GM13977 (cell line): ENCODE results near the gene XPR1.

Experiments used
- DNase-seq: peaks from one replicate; pipeline ENCODE4 v3.0.0; 2012; ENCODE audit warnings: low spot score
- CTCF ChIP-seq: IDR thresholded peaks from 2 replicates; pipeline ENCODE4 v1.5.1; 2012; ENCODE audit warnings: mild to moderate bottlenecking, control low read depth; ENCODE audit not compliant: insufficient read depth; ENCODE audit errors: extremely low read depth, missing control alignments
- in situ Hi-C: fragments of 300-500 bp; cut with MboI; formaldehyde crosslinking; loops from one replicate; pipeline ENCODE4 v1.12.0; 2022; ENCODE audit warnings: low sequenced_read_pairs, low pct_unique_long_range_greater_than_20kb, mixed read lengths, inconsistent platforms; ENCODE audit not compliant: unreplicated experiment

XPR1 gene

GRCh38 chr1:180936110-180937011 is 304.5 kb downstream of the XPR1 start:
- no peak for DNase-seq
- in situ Hi-C loops, result no loop called here
- TF ChIP-seq CTCF, result no peak

DNA sequence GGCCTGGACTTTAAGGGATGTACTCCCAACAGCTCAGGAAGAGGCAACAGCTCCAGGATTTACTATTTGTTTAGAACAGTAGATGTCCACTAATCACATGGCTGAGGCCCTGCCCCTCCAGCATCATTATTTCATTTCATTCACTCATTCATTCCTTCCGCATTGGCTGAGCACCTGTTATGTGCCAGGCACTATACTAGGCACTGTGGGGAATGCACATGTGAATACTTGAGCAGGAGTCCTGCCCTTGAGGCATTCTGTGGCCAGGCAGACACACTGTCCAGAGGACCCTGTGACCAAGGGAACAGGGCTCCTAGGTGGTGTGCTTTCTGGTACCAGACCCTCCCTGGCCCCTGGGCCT is 305.2 kb downstream of the XPR1 start:
- no peak for DNase-seq
- no peak for TF ChIP-seq CTCF
- in situ Hi-C loops, result no loop called here

GRCh38 chr1:180937624-180938225 is 305.9 kb downstream of the XPR1 start:
- no peak for TF ChIP-seq CTCF
- in situ Hi-C loops, result no loop called here
- DNase-seq, result no peak

DNA sequence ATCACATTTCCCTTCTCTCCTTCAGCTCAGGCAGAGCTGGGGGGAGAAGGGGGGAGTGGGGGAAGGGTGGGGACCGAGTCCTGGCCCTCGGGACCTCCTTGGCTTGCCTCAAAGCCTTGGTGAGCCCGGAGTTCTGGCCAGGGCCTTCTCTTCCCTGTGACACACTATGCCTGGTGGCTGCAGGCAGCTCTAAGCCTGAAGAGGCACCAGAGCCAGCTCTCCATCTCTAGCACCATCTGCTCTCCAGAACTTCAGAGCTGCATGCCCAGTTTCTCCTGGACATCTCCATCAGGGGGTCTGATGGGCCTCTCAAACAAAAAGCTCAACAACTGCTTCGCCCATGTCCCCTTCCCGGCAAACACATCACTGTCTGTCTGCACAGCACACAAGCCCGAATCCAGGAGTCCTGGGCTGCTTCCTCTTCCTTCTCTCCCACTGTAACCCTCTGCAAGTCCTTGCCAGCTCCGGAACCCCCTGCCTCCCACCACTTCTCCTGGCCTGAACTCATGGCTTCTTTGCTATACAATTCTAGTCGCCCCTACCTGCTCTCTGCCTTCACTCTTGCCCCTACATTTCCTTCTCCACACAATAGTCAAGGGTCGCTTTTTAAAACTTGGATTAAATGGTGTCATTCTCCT is 307.4 kb downstream of the XPR1 start:
- in situ Hi-C loops, result no loop called here
- no peak for TF ChIP-seq CTCF
- no peak for DNase-seq

DNA sequence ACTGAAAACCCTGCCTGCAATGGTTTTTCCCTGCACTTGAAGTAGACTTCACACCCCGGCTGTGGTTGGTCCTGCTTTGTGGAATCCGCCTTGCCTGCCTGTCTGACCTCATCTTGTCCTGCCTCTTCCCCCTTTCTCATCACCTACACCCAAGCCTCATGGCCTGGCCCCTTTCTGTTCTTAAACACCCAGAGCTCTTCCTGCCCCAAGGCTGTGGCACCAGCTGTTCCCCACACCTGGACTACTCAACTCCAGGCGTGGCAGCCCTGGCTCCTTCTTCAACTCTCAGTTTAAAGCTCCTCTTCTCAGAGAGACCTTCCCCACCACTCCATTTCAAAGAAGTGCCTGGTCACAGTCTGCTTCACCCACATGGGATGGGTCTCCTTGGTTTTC is 307.9 kb downstream of the XPR1 start:
- in situ Hi-C loops, result no loop called here
- DNase-seq, result no peak
- no peak for TF ChIP-seq CTCF
